Activated B cell treated with CpG ODN at 0.5 μM for 24 hours (primary cell): ENCODE measurements around the gene SFXN2. TPM values are rescaled to one million over a fixed set of nuclear protein-coding genes. Genes with fewer than 3 reads are reported as not detected.
A peak's percentile ranks its signal among the peaks of the same experiment; 100 is the strongest.
"Not testable (repeated sequence)": the region's sequence is repeated elsewhere in the genome, so short reads cannot be mapped to it uniquely, and the experiment has no call there.

Experiments
- ATAC-seq: fragments of 200-7000 bp; cut with Tn5 transposase; one replicate; pipeline ENCODE4 v1.10.0; 2021; ENCODE audit warnings: low read depth, mild to moderate bottlenecking, moderate library complexity
- CTCF ChIA-PET: fragments of 350-600 bp; sonication (Branson Sonifier 250); formaldehyde crosslinking; loops from one replicate; lab custom pipeline; 2021; ENCODE audit warnings: antibody characterized with exemption; lab: Charles Lee
- POLR2A ChIA-PET: fragments of 350-600 bp; sonication (Branson Sonifier 250); formaldehyde crosslinking; loops from one replicate; lab custom pipeline; 2021; ENCODE audit warnings: antibody characterized with exemption; lab: Charles Lee
- DNase-seq: peaks from one replicate; pipeline ENCODE4 v3.0.0; 2022
- H3K27ac Mint-ChIP-seq: one replicate; pipeline ENCODE4 v1.8.0; 2020; ENCODE audit warnings: mixed read lengths
- H3K27me3 Mint-ChIP-seq: one replicate; pipeline ENCODE4 v1.8.0; 2021; ENCODE audit warnings: mixed read lengths
- H3K36me3 Mint-ChIP-seq: one replicate; pipeline ENCODE4 v1.8.0; 2021; ENCODE audit warnings: low read depth, mixed read lengths
- H3K4me1 Mint-ChIP-seq: one replicate; pipeline ENCODE4 v1.8.0; 2021; ENCODE audit warnings: mixed read lengths
- H3K4me3 Mint-ChIP-seq: one replicate; pipeline ENCODE4 v1.8.0; 2020; ENCODE audit warnings: mild to moderate bottlenecking, mixed read lengths
- H3K9me3 Mint-ChIP-seq: one replicate; pipeline ENCODE4 v1.8.0; 2020; ENCODE audit warnings: mixed read lengths
- intact Hi-C: fragments of 100-400 bp; cut with micrococcal nuclease; formaldehyde crosslinking; loops from one replicate; pipeline ENCODE4 v1.15.1; 2024
- total RNA-seq: library from RNA; stranded (reverse); gene quantifications from 2 replicates; pipeline ENCODE4 v1.2.3, GENCODE V29; 2022
- TF ChIP-seq, protein P1 (sequence below): fragments of 200-600 bp; IDR thresholded peaks from one replicate; pipeline ENCODE4 v1.8.0; 2022; ENCODE audit warnings: antibody characterized with exemption, mild to moderate bottlenecking

Gene SFXN2
- total RNA-seq, 1 donor from 2014 or later: 28.9 TPM

DNA sequence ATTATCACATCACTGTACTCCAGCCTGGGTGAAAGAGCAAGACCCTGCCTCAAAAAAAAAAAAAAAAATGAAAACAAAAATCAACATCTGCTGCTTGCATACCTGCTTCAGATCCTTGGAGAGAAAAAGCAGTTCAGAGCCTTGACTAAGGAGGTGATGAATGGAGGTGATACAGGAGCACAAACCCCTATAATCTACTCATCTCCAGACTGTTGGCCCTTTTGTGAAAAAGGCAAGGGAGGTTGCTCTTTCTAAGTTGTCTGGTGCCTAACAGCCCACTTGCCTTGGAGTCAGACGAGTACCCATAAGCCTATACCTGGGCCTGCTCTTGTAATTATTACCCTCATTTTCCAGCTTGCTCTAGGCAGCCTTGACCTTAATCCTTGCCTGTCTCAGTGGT is 1.4 kb downstream of the SFXN2 start:
- intact Hi-C loops: loop anchor here (2.0 kb wide), 1 partner anchor 213 kb away; the partner anchor contains the start of genes ACTR1A and SUFU
- ChIA-PET POLR2A (interaction anchor here (0.7 to 5.0 kb wide), 4 partner anchors 28 to 74 kb away, joined by 4 to 39 read pairs (median 14); partner anchors contain the start of gene WBP1L), CTCF (interaction anchor here (0.7 kb wide), 1 partner anchor 365 kb away, joined by 5 read pairs; no protein-coding TSS in a partner anchor)
- peaks cover 42% of the 10 kb centered on the region for H3K4me1 Mint-ChIP-seq
- H3K27ac Mint-ChIP-seq: peak overlapping the region; percentile 35
- H3K9me3 Mint-ChIP-seq: no peaks in the 10 kb centered on the region
- no peaks in the 10 kb centered on the region for H3K27me3 Mint-ChIP-seq
- peaks cover 29% of the 10 kb centered on the region for H3K36me3 Mint-ChIP-seq
- no peak for DNase-seq
- TF ChIP-seq, protein P1, sequence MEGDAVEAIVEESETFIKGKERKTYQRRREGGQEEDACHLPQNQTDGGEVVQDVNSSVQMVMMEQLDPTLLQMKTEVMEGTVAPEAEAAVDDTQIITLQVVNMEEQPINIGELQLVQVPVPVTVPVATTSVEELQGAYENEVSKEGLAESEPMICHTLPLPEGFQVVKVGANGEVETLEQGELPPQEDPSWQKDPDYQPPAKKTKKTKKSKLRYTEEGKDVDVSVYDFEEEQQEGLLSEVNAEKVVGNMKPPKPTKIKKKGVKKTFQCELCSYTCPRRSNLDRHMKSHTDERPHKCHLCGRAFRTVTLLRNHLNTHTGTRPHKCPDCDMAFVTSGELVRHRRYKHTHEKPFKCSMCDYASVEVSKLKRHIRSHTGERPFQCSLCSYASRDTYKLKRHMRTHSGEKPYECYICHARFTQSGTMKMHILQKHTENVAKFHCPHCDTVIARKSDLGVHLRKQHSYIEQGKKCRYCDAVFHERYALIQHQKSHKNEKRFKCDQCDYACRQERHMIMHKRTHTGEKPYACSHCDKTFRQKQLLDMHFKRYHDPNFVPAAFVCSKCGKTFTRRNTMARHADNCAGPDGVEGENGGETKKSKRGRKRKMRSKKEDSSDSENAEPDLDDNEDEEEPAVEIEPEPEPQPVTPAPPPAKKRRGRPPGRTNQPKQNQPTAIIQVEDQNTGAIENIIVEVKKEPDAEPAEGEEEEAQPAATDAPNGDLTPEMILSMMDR: no peak
- ATAC-seq: no peak
- peak overlapping the region; percentile 21 for H3K4me3 Mint-ChIP-seq

DNA sequence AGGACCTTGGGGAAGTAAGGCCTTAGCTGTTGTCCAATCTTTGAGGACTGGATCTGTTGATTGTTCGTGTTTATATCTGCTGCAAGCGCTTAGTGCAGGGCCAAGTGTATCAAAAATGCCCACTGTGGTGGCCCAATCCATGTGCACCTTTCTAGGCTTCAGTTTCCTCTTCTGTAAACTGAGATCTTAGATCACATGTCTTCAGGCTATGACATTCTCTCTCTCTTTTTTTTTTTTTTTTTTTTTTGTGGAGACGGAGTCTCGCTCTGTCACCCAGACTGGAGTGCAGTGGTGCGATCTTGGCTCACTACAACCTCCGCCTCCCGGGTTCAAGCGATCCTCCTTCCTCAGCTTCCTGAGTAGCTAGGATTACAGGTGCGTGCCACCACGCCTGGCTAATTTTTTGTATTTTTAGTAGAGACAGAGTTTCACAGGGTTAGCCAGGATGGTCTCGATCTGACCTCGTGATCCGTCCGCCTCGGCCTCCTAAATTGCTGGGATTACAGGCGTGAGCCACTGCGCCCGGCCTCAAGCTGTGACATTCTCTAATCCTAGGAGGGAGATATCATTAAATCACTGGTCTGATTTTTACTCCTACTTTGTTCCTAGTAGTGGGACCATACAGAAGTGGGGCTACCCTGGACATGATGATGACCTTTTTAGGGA is 2.6 kb downstream of the SFXN2 start:
- intact Hi-C loops, H3K27ac Mint-ChIP-seq, CTCF ChIA-PET, H3K9me3 Mint-ChIP-seq, H3K4me3 Mint-ChIP-seq, ATAC-seq, H3K27me3 Mint-ChIP-seq, DNase-seq: not testable (repeated sequence)
- peaks cover 33% of the 10 kb centered on the region for H3K4me1 Mint-ChIP-seq
- peaks cover 29% of the 10 kb centered on the region for H3K36me3 Mint-ChIP-seq
- POLR2A ChIA-PET: interaction anchor here (1.0 to 3.9 kb wide), 2 partner anchors 27 to 72 kb away, joined by 6 to 21 read pairs; partner anchors contain the start of gene WBP1L

DNA sequence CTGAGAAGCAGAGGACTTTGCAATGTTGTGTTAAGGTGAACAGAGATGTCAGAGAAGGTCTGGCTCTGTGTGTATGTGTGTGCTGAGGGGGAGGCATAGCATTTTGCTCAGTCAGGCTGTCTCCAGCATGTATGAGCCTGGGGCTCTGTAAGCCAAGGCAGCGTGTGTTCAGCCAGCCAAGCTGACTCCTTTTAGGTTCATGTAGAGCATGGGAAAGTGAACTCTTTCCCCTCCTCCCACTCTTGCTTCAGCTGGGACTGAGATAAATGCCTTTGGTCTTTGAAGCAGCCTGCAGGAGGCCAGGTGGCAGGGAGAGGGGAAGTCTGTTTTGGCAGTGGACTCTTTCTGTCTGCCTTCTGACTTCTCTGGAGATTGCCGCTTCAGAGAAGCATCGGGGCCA is 3.8 kb downstream of the SFXN2 start:
- intact Hi-C loops: no loop called here
- TF ChIP-seq, protein P1: no peak
- no peaks in the 10 kb centered on the region for H3K27me3 Mint-ChIP-seq
- CTCF ChIA-PET: no interaction called here
- DNase-seq: no peak
- H3K27ac Mint-ChIP-seq: no peak overlapping the region
- POLR2A ChIA-PET: no interaction called here
- H3K4me3 Mint-ChIP-seq: no peak overlapping the region
- no peaks in the 10 kb centered on the region for H3K9me3 Mint-ChIP-seq
- H3K36me3 Mint-ChIP-seq: peaks cover 29% of the 10 kb centered on the region
- peaks cover 21% of the 10 kb centered on the region for H3K4me1 Mint-ChIP-seq
- ATAC-seq: no peak

DNA sequence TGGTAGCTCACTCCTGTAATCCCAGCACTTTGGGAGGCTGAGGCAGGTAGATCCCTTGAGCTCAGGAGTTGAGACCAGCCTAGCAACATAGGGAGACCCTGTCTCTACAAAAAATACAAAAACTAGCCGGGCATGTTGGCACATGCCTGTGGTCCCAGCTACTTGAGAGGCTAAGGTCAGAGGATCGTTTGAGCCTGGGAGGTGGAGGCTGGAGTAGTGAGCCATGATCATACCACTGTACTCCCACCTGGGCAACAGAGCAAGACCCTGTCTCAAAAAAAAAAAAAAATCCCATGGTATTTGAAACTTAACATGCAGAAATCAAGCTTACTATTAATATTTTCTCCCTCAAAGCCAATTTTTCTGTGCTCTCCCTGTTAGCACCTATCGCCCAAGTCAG is 5.9 kb downstream of the SFXN2 start:
- TF ChIP-seq, protein P1: no peak
- ChIA-PET POLR2A (no interaction called here), CTCF (interaction anchor here (0.6 kb wide), 1 partner anchor 178 kb away, joined by 3 read pairs; no protein-coding TSS in a partner anchor)
- H3K9me3 Mint-ChIP-seq: peaks cover 4% of the 10 kb centered on the region
- H3K4me1 Mint-ChIP-seq: peaks cover 12% of the 10 kb centered on the region
- no peak overlapping the region for H3K4me3 Mint-ChIP-seq
- H3K27ac Mint-ChIP-seq: no peak overlapping the region
- H3K27me3 Mint-ChIP-seq: no peaks in the 10 kb centered on the region
- intact Hi-C loops: no loop called here
- peaks cover 32% of the 10 kb centered on the region for H3K36me3 Mint-ChIP-seq
- ATAC-seq: no peak
- DNase-seq: no peak

DNA sequence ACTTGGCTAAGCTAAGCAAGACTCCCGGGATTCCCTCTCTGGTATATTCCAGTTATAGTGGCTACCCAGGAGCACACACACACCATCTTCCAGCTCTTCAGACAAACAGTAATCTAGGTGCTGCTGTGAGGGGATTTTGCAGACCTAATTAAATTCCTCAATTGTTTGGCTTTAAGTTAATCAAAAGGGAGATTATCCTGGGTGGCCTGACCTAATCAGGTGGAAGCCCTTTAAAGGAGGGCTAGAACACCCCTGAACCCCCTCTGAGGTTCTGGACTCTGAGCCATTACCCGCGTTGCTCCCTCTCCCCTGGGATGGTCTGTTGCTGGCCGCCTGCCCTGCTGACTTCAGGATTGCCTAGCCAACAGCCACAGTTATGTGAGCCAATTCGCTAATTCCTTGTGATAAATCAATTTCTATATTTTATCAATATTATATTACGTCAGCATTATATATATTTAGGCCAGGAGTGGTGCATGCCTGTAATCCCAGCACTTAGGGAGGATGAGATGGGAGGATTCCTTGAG is 6.4 kb downstream of the SFXN2 start:
- DNase-seq: no peak
- ATAC-seq: no peak
- Mint-ChIP-seq H3K4me3 (no peak overlapping the region), H3K9me3 (peaks cover 4% of the 10 kb centered on the region), H3K4me1 (peaks cover 9% of the 10 kb centered on the region), H3K27me3 (no peaks in the 10 kb centered on the region), H3K36me3 (peaks cover 32% of the 10 kb centered on the region), H3K27ac (no peak overlapping the region)
- CTCF ChIA-PET: interaction anchor here (0.6 kb wide), 1 partner anchor 177 kb away, joined by 3 read pairs; no protein-coding TSS in a partner anchor
- TF ChIP-seq, protein P1: no peak
- intact Hi-C loops: no loop called here
- POLR2A ChIA-PET: interaction anchor here (0.6 kb wide), 1 partner anchor 179 kb away, joined by 3 read pairs; no protein-coding TSS in a partner anchor
